ENCODE data around the gene NBEAL1. TPM values are rescaled to one million over a fixed set of nuclear protein-coding genes. Genes with fewer than 3 reads are reported as not detected.
"Not testable (repeated sequence)": the region's sequence is repeated elsewhere in the genome, so short reads cannot be mapped to it uniquely, and the experiment has no call there.

Gene NBEAL1
- total RNA-seq, 2 experiments from 2014 or later: 8.2 to 13.0 TPM

- Mint-ChIP-seq H3K27me3 (no peaks in the 10 kb centered on the region), H3K4me1 (peaks cover 28% of the 10 kb centered on the region), H3K36me3 (ENCODE audit: low read depth) (peaks cover 27% of the 10 kb centered on the region), H3K27ac (peak overlapping the region; percentile 100), H3K9me3 (ENCODE audit: low read depth) (no peaks in the 10 kb centered on the region), H3K4me3 (peak overlapping the region; percentile 93)
- POLR2A ChIA-PET: interaction anchor here (0.6 kb wide), 1 partner anchor 923 kb away, joined by 3 read pairs; no protein-coding TSS in a partner anchor
- ATAC-seq: no peak
- intact Hi-C loops (cut with DNase I, micrococcal nuclease): loop anchor here (1.0 to 10.0 kb wide), 8 partner anchors 90 to 1457 kb away; partner anchors contain the start of genes ABI2 (in 1 of the 2), ALS2 (in 1 of the 2), FAM117B (in 1 of the 2) and ICA1L (in 1 of the 2)
- CTCF ChIA-PET: interaction anchor here (1.2 to 1.6 kb wide), 2 partner anchors 13 to 649 kb away, joined by 4 to 9 read pairs; no protein-coding TSS in a partner anchor
- DNase-seq: no peak
Measured at GRCh38 chr2:203238292-203238703, 223.6 kb downstream of the NBEAL1 start.

DNA sequence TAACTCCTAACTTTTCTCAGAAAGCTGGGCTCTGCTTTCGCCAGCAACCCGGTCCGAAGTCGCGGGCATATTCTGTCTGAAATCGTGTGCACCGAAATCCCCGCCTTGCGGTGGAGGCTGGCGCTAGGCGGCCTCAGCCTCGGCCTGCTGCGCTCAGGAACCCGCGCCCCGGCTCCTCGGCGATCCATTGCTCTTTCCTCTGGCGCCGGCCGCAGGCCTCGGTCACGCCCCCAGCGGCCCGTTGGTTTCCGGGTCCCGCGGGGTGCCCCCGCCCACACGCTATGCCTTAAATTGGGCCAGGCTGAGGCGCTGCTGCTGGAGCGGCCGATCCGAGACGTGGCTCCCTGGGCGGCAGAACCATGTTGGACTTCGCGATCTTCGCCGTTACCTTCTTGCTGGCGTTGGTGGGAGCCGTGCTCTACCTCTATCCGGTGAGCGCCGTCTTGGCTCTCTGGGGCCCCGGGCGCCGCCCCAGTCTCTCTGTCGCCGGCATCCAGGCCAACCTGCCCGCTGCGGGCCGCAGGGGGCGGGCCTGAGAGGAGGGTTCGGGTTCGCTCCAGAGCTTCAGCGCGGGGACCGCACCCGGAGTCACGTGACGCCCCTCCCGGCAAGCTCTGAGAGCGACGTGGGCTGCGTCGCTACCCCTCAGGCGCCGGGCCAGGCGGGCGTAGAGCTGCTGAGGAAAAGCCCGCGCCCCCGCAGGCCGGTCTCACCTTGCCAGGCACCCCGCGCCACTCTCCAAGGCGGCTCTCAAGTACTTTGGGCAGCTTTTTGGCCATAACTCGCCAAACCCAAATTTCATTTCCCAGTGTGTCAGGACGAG, 224.2 kb downstream of the NBEAL1 start, which contains the start of gene CYP20A1:
CYP20A1 (plus strand) TSS at position 315 of the 823 bp plus-strand sequence; CDS start at position 360, 45 bp downstream.
- H3K4me1 Mint-ChIP-seq: peaks cover 30% of the 10 kb centered on the region
- peak within 1 kb of the TSS; percentile 93 for H3K4me3 Mint-ChIP-seq
- CTCF ChIA-PET: interaction anchor here (0.6 to 1.6 kb wide), 4 partner anchors 10 to 650 kb away, joined by 3 to 7 read pairs (median 4); no protein-coding TSS in a partner anchor

GRCh38 chr2:203240491-203240890, 225.8 kb downstream of the NBEAL1 start:
- Mint-ChIP-seq H3K9me3 (ENCODE audit: low read depth) (no peaks in the 10 kb centered on the region), H3K4me1 (peaks cover 34% of the 10 kb centered on the region), H3K4me3 (peak overlapping the region; percentile 93), H3K36me3 (ENCODE audit: low read depth) (peaks cover 37% of the 10 kb centered on the region), H3K27me3 (no peaks in the 10 kb centered on the region), H3K27ac (peak overlapping the region; percentile 100)
- DNase-seq (no peak), ATAC-seq (no peak)
- intact Hi-C loops (cut with DNase I, micrococcal nuclease): no loop called here
- ChIA-PET POLR2A (interaction anchor here (1.7 kb wide), 1 partner anchor 330 kb away, joined by 4 read pairs; no protein-coding TSS in a partner anchor), CTCF (interaction anchor here (0.7 to 1.6 kb wide), 4 partner anchors 8 to 666 kb away, joined by 3 to 7 read pairs (median 3); no protein-coding TSS in a partner anchor)

More for the DNA sequence above, 224.2 kb downstream of the NBEAL1 start, which contains the start of gene CYP20A1:
- peaks cover 30% of the 10 kb centered on the region for H3K36me3 Mint-ChIP-seq (ENCODE audit: low read depth)
- POLR2A ChIA-PET: interaction anchor here (0.6 to 1.7 kb wide), 5 partner anchors 224 to 577 kb away, joined by 3 to 4 read pairs (median 4); partner anchors contain the start of gene NBEAL1
- peak within 1 kb of the TSS; percentile 100 for H3K27ac Mint-ChIP-seq
- H3K9me3 Mint-ChIP-seq (ENCODE audit: low read depth): no peaks in the 10 kb centered on the region
- DNase-seq (peak; percentile 99), ATAC-seq (peak; percentile 84)
- no peaks in the 10 kb centered on the region for H3K27me3 Mint-ChIP-seq
- intact Hi-C loops (cut with DNase I, micrococcal nuclease): loop anchor here (1.0 to 10.0 kb wide), 9 partner anchors 89 to 1458 kb away; partner anchors contain the start of genes ABI2 (in 2 of the 2), NBEAL1 (in 2 of the 2), WDR12 (in 2 of the 2) and ALS2 (in 1 of the 2)

GRCh38 chr2:203242518-203242917, 227.8 kb downstream of the NBEAL1 start:
- intact Hi-C loops (cut with DNase I, micrococcal nuclease): no loop called here
- Mint-ChIP-seq H3K27me3 (no peaks in the 10 kb centered on the region), H3K9me3 (ENCODE audit: low read depth) (no peaks in the 10 kb centered on the region), H3K4me1 (peaks cover 37% of the 10 kb centered on the region), H3K36me3 (ENCODE audit: low read depth) (peaks cover 44% of the 10 kb centered on the region), H3K27ac (peak overlapping the region; percentile 67), H3K4me3 (no peak overlapping the region)
- DNase-seq (no peak), ATAC-seq (no peak)
- ChIA-PET POLR2A (no interaction called here), CTCF (interaction anchor here (0.7 to 1.3 kb wide), 2 partner anchors 9 to 525 kb away, joined by 3 to 4 read pairs; no protein-coding TSS in a partner anchor)

GRCh38 chr2:203246646-203247045, 232.0 kb downstream of the NBEAL1 start:
- CTCF ChIA-PET: no interaction called here

DNA sequence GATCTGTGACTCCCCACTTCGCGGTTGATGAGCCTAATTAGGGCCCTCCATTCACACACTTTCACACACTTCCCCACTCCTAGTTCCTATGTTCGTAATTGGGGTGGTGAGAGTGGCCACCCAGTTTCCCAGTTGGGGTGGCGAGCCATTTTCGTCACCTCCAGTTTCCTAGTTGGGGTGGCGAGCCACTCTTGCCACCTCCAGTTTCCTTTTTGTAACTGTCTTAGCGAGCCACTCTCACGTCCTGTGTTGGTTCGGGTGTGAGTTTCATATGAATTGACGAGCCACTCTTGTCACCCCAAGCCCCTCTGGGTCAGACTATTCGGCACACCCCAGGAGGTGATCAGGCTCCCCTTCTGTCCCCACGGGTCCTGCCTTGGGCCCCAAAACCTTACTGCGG, 238.1 kb downstream of the NBEAL1 start:
- ChIA-PET CTCF (no interaction called here), POLR2A (no interaction called here)
- no peaks in the 10 kb centered on the region for H3K9me3 Mint-ChIP-seq (ENCODE audit: low read depth)
- peaks cover 48% of the 10 kb centered on the region for H3K36me3 Mint-ChIP-seq (ENCODE audit: low read depth)
- ATAC-seq (no peak), DNase-seq (no peak)
- H3K27me3 Mint-ChIP-seq: no peaks in the 10 kb centered on the region
- no peaks in the 10 kb centered on the region for H3K4me1 Mint-ChIP-seq
- peak overlapping the region; percentile 14 for H3K27ac Mint-ChIP-seq
- intact Hi-C loops (cut with DNase I, micrococcal nuclease): no loop called here
- no peak overlapping the region for H3K4me3 Mint-ChIP-seq

More at GRCh38 chr2:203246646-203247045, 232.0 kb downstream of the NBEAL1 start:
- Mint-ChIP-seq H3K36me3 (ENCODE audit: low read depth) (peaks cover 39% of the 10 kb centered on the region), H3K4me3 (no peak overlapping the region), H3K9me3 (ENCODE audit: low read depth) (no peaks in the 10 kb centered on the region), H3K4me1 (peaks cover 19% of the 10 kb centered on the region), H3K27ac (no peak overlapping the region), H3K27me3 (no peaks in the 10 kb centered on the region)
- ATAC-seq: no peak
- intact Hi-C loops (cut with DNase I, micrococcal nuclease): no loop called here
- no peak for DNase-seq
- POLR2A ChIA-PET: no interaction called here

- DNase-seq; H3K4me1 Mint-ChIP-seq; intact Hi-C loops (cut with DNase I, micrococcal nuclease); ATAC-seq; H3K9me3 Mint-ChIP-seq (ENCODE audit: low read depth); H3K27ac Mint-ChIP-seq; H3K27me3 Mint-ChIP-seq; CTCF ChIA-PET; H3K4me3 Mint-ChIP-seq: not testable (repeated sequence)
- POLR2A ChIA-PET: interaction anchor here (0.5 kb wide), 1 partner anchor 10 kb away, joined by 5 read pairs; no protein-coding TSS in a partner anchor
- H3K36me3 Mint-ChIP-seq (ENCODE audit: low read depth): peaks cover 51% of the 10 kb centered on the region
Measured at GRCh38 chr2:203253422-203254095, 238.9 kb downstream of the NBEAL1 start.

- intact Hi-C loops (cut with DNase I, micrococcal nuclease): no loop called here
- ATAC-seq: no peak
- Mint-ChIP-seq H3K27me3 (no peaks in the 10 kb centered on the region), H3K27ac (no peak overlapping the region), H3K4me3 (no peak overlapping the region), H3K9me3 (ENCODE audit: low read depth) (no peaks in the 10 kb centered on the region), H3K36me3 (ENCODE audit: low read depth) (peaks cover 30% of the 10 kb centered on the region), H3K4me1 (no peaks in the 10 kb centered on the region)
- DNase-seq: no peak
- ChIA-PET CTCF (interaction anchor here (0.7 to 0.9 kb wide), 2 partner anchors 16 to 554 kb away, joined by 3 to 4 read pairs; no protein-coding TSS in a partner anchor), POLR2A (no interaction called here)
Measured at GRCh38 chr2:203261326-203262159, 246.9 kb downstream of the NBEAL1 start.
